ENCODE results near the gene MPHOSPH6.
"Not testable (repeated sequence)": the region's sequence is repeated elsewhere in the genome, so short reads cannot be mapped to it uniquely, and the experiment has no call there.

Gene MPHOSPH6

GRCh38 chr16:82169861-82170845, at the start of gene MPHOSPH6:
Gene MPHOSPH6 (minus strand): TSS chr16:82170224. CDS start chr16:82170175, 49 bp downstream.
- DNase-seq, result peak; percentile 82

GRCh38 chr16:82219298-82219697, 49.3 kb upstream of the MPHOSPH6 start:
- no peak for DNase-seq

GRCh38 chr16:82209314-82209713, 39.3 kb upstream of the MPHOSPH6 start:
- not testable (repeated sequence) for DNase-seq

- no peak for DNase-seq
Observed at GRCh38 chr16:82203198-82203597, 33.2 kb upstream of the MPHOSPH6 start.

- no peak for DNase-seq
Observed at GRCh38 chr16:82201926-82202325, 31.9 kb upstream of the MPHOSPH6 start.

GRCh38 chr16:82201351-82201750, 31.3 kb upstream of the MPHOSPH6 start:
- DNase-seq, result no peak

GRCh38 chr16:82199209-82199608, 29.2 kb upstream of the MPHOSPH6 start:
- no peak for DNase-seq

GRCh38 chr16:82197540-82198240, 27.7 kb upstream of the MPHOSPH6 start:
- DNase-seq, result no peak

- peak; percentile 6 for DNase-seq
Observed at GRCh38 chr16:82195917-82196494, 26.0 kb upstream of the MPHOSPH6 start.

- DNase-seq, result no peak
Observed at GRCh38 chr16:82194086-82194485, 24.1 kb upstream of the MPHOSPH6 start.

- no peak for DNase-seq
Observed at GRCh38 chr16:82192665-82193064, 22.6 kb upstream of the MPHOSPH6 start.

GRCh38 chr16:82190386-82190785, 20.4 kb upstream of the MPHOSPH6 start:
- no peak for DNase-seq

GRCh38 chr16:82187829-82188228, 17.8 kb upstream of the MPHOSPH6 start:
- DNase-seq, result no peak

- peak; percentile 34 for DNase-seq
Observed at GRCh38 chr16:82185012-82185411, 15.0 kb upstream of the MPHOSPH6 start.

GRCh38 chr16:82184213-82184612, 14.2 kb upstream of the MPHOSPH6 start:
- no peak for DNase-seq

- no peak for DNase-seq
Observed at GRCh38 chr16:82183004-82183397, 13.0 kb upstream of the MPHOSPH6 start.

- no peak for DNase-seq
Observed at GRCh38 chr16:82182266-82183003, 12.4 kb upstream of the MPHOSPH6 start.

GRCh38 chr16:82181461-82182185, 11.6 kb upstream of the MPHOSPH6 start:
- peak; percentile 18 for DNase-seq

- no peak for DNase-seq
Observed at GRCh38 chr16:82178352-82178751, 8.3 kb upstream of the MPHOSPH6 start.

- no peak for DNase-seq
Observed at GRCh38 chr16:82177555-82177954, 7.5 kb upstream of the MPHOSPH6 start.

GRCh38 chr16:82176204-82176603, 6.2 kb upstream of the MPHOSPH6 start:
- DNase-seq, result no peak

GRCh38 chr16:82175627-82176026, 5.6 kb upstream of the MPHOSPH6 start:
- DNase-seq, result no peak
